Right cardiac atrium (tissue), 5 donors: ENCODE data around the gene LRRC34. TPM values are rescaled to one million over a fixed set of nuclear protein-coding genes. Genes with fewer than 3 reads are reported as not detected.
A peak's percentile ranks its signal among the peaks of the same experiment; 100 is the strongest.

Experiments used
- ATAC-seq, 2 donors: fragments of 200-7000 bp; cut with Tn5 transposase; one replicate each; pipeline versions ENCODE4 v1.8.0 to v1.9.1; 2020; ENCODE audit warnings: moderate library complexity in 2 of 2, mild to moderate bottlenecking in 1 of 2
- DNase-seq, 3 donors: peaks; one replicate each; pipeline ENCODE4 v3.0.0-alpha.2; 2020
- H3K27ac ChIP-seq: one replicate; pipeline ENCODE4 v1.5.1; 2013; ENCODE audit warnings: mild to moderate bottlenecking, low read length, control low read depth, moderate library complexity
- H3K27me3 ChIP-seq: one replicate; pipeline ENCODE4 v1.6.1; 2013; ENCODE audit not compliant: control insufficient read depth, insufficient read depth
- H3K4me1 ChIP-seq: one replicate; pipeline ENCODE4 v1.6.1; 2013; ENCODE audit warnings: low read length; ENCODE audit not compliant: control insufficient read depth, insufficient read depth
- H3K4me3 ChIP-seq: one replicate; pipeline ENCODE4 v1.5.1; 2013; ENCODE audit warnings: low read length, control low read depth
- H3K9me3 ChIP-seq: one replicate; pipeline ENCODE4 v1.6.1; 2013; ENCODE audit warnings: low read length; ENCODE audit not compliant: control insufficient read depth
- WGBS: extraction: QIAGEN DNeasy Blood & Tissue Kit; methylation state at CpG from one replicate; pipeline ENCODE4 v1.1.7; 2013; 5-methylcytosine and 5-hydroxymethylcytosine counted together
- intact Hi-C, 4 donors: fragments of 100-400 bp; cut with DNase I; formaldehyde crosslinking; loops; one replicate each; pipeline versions ENCODE4 v1.11.0 to v1.14.0; 2022 to 2023
- long read RNA-seq, 4 donors: library from polyadenylated mRNA; unstranded; transcript quantifications; one replicate each; pipeline ENCODE4 v2.0.0, GENCODE V29; 2020 to 2021
- polyA plus RNA-seq: library from polyadenylated mRNA; stranded (reverse); fragments of 200-250 nt; gene quantifications from one replicate; pipeline ENCODE4 v1.2.3, GENCODE V29; 2013
- total RNA-seq, 4 donors: library from RNA; stranded (reverse); fragmentation: NEBNext Ultra II Directional; extraction: Animal tissue kit (Norgen Biotek cat#: 25700); gene quantifications; one replicate each; pipeline ENCODE4 v1.2.1, GENCODE V29; 2021
- donor health status: healthy with polysubstance abuse.
- donor health status: DM: no; HTN: yes; CAD: no.
- donor health status: DM: no; HTN: no; CAD: no.
- donor health status: DM: no; HTN: yes; CAD: no; lungs with severe emphysema.
- donor health status: DM: yes; HTN: yes; CAD: no.

Gene LRRC34, protein sequence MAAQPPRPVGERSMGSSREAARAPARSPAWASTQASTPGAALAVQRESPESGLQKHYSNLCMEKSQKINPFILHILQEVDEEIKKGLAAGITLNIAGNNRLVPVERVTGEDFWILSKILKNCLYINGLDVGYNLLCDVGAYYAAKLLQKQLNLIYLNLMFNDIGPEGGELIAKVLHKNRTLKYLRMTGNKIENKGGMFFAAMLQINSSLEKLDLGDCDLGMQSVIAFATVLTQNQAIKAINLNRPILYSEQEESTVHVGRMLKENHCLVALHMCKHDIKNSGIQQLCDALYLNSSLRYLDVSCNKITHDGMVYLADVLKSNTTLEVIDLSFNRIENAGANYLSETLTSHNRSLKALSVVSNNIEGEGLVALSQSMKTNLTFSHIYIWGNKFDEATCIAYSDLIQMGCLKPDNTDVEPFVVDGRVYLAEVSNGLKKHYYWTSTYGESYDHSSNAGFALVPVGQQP
- total RNA-seq (1 to 10 TPM; 2.1 to 5.5 (median 2.7) TPM), polyA plus RNA-seq (2.9 TPM)
- long read RNA-seq, donor 1, partial matches to known transcripts: 2 of 6 reads
- long read RNA-seq, donor 1, other reads (novel, unspliced or antisense): 2 of 6 reads
- long read RNA-seq, donor 2, partial matches to known transcripts: 0 of 3 reads
- long read RNA-seq, donor 2, other reads (novel, unspliced or antisense): 3 of 3 reads
- long read RNA-seq, donor 3, partial matches to known transcripts: 0 of 1 reads
- long read RNA-seq, donor 3, other reads (novel, unspliced or antisense): 0 of 1 reads
- long read RNA-seq, donor 4: 0 reads

DNA sequence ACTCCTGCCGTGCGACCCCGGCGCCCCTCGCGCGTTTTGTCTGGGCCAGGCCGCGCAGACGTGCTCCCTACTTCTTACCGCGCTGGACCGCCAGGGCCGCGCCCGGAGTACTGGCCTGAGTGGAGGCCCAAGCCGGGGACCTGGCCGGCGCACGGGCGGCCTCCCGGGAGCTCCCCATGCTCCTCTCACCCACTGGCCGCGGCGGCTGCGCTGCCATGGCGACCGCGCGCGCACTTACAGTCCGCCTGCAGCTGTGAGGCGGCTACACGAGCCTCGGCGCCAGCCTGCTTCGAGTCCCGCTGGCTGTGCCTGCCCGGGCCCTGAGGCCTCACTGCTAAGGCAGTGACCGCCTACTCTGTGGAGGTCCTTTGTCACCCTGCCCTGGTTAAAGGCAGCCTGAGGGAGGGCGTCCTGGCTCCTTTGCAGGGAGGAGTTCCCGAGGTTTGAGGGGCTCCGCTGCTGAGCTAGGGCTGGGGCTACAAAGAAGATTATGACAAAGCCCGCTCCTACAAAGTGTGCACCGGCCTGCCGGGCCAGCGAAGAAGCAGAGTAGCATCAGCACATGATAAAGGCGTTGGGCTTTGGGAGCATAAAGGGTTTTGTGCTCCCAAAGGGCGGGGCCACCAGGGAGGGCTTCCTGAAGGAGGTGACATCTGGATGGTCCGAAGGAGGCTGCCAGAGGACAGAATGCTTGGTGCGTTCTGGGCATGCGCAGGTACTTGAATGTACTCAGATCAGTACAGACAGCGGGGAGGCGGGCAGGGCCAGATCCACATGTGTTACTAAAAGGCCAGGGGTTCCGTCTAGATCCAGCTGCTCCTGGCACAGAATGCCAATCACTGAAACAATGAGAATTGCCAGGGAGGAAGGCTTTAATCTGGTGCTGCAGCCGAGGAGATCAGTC lies at the start of gene LRRC34, which contains the start of gene LRRIQ4:
TSS of gene LRRC34 (minus strand) at position 573 of the 904 bp plus-strand sequence. CDS start at position 217, 356 bp downstream.
TSS of gene LRRIQ4 (plus strand) at position 539 of the 904 bp plus-strand sequence. CDS start 9,052 bp downstream, outside the sequence.
- H3K4me3 ChIP-seq: peak within 1 kb of the TSS; percentile 78
- DNase-seq (peak; percentile 88 to 95 (median 92)), ATAC-seq (peak; percentile 96)
- peaks cover 3% of the 10 kb centered on the region for H3K4me1 ChIP-seq
- no peaks in the 10 kb centered on the region for H3K27me3 ChIP-seq
- H3K9me3 ChIP-seq: no peaks in the 10 kb centered on the region
- WGBS: 4% methylated on average over 56 of the region's 56 CpGs
- intact Hi-C loops: no loop called here
- H3K27ac ChIP-seq: peak within 1 kb of the TSS; percentile 55

DNA sequence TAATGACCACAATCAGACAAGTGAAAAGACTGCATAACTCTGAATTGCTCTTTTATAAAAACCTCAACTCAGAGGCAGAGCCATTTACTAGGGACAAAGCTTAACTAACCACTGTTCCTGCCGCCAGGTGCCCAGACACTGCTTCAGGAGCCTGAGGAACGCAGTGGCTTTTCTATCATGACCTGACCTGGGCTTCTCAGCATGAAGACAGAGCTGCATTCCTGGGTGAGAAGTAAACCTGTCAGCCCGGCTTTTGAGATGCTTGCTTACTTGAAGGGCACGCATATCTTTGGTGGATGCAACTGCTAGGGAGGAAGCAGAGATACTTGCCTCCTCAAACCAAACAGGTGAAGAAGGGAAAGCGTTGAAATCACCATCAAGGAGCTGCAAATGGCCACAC lies 49.2 kb upstream of the LRRC34 start:
- intact Hi-C loops: loop anchor here in 3 of 4 donors (5.0 to 10.0 kb wide), 2 partner anchors 103 to 105 kb away; partner anchors contain the start of gene SEC62 (in 3 of the 3)
- Histone ChIP-seq H3K4me1 (no peaks in the 10 kb centered on the region), H3K4me3 (no peak overlapping the region), H3K27ac (no peak overlapping the region), H3K9me3 (no peaks in the 10 kb centered on the region), H3K27me3 (no peaks in the 10 kb centered on the region)
- 74% methylated on average over 5 of the region's 5 CpGs for WGBS
- DNase-seq: no peak
- no peak for ATAC-seq

DNA sequence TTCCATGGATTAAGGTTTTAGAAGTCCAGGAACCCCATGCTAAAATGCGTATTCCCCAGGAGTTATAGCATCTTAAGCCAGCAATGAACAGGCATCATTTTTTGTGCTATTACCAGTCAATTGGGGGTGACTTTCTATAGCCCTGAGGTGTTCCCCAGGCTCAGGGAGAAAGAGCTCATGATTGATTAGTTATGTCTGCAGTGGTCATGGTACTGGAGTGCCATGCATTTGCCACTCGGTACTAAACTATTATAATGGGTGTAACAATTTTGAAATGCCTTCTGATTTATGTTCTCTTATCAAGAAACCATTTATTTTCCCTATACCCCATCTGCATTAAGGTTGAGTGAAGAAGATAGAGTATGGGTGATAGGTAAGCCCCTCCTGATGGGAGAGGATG lies 45.1 kb upstream of the LRRC34 start:
- Histone ChIP-seq H3K4me3 (no peak overlapping the region), H3K27me3 (no peaks in the 10 kb centered on the region), H3K9me3 (no peaks in the 10 kb centered on the region), H3K27ac (no peak overlapping the region), H3K4me1 (no peaks in the 10 kb centered on the region)
- no peak for ATAC-seq
- intact Hi-C loops: loop anchor here in 1 of 4 donors (10.0 kb wide), 1 partner anchor 177 kb away; the partner anchor contains the start of gene GPR160
- DNase-seq: no peak
- WGBS: 72% methylated on average over 2 of the region's 2 CpGs

DNA sequence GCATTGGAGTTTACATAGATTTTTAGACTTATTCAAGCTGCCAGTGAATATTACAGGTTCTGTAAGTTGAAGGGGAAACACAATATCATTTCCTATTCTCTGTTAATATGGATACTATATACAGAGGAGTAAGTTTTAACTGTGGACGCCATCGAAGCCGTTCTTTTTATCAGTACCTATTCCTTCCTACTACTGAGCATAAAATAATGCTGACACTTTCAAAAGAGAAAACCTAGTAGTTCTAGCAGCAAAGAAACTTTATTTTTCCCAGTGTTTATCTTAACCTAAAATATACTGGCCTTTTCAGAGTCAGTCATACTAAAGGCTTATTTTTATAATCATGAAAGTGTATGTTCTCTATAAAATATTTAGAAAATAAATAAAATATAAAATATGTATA lies 42.8 kb upstream of the LRRC34 start:
- H3K4me1 ChIP-seq: no peaks in the 10 kb centered on the region
- no peaks in the 10 kb centered on the region for H3K27me3 ChIP-seq
- H3K4me3 ChIP-seq: no peak overlapping the region
- H3K9me3 ChIP-seq: no peaks in the 10 kb centered on the region
- DNase-seq (no peak), ATAC-seq (no peak)
- WGBS: 89% methylated on average over 3 of the region's 3 CpGs
- intact Hi-C loops: loop anchor here in 1 of 4 donors (10.0 kb wide), 1 partner anchor 179 kb away; the partner anchor contains the start of gene GPR160
- H3K27ac ChIP-seq: no peak overlapping the region

DNA sequence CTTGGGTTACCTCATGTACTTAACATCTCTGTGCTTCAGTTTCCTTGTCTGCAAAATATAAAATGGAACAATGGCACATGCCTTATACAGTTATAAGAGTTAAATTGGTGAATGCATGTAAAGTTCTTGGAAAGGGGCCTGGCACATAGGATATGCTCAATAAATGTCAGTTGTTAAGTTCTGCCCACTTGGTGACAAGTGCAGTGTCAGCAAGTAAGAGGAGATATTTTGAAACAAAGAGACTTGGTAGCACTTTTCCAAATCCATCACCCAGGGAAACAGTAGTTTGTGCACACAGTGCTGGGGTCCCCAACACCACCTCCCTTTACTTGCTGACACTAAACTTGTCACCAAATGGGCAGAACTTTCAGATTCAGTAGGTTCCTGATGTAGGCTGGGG lies 37.9 kb upstream of the LRRC34 start:
- Histone ChIP-seq H3K4me3 (no peak overlapping the region), H3K9me3 (no peaks in the 10 kb centered on the region), H3K27ac (no peak overlapping the region), H3K4me1 (no peaks in the 10 kb centered on the region), H3K27me3 (no peaks in the 10 kb centered on the region)
- intact Hi-C loops: loop anchor here in 1 of 4 donors (10.0 kb wide), 1 partner anchor 184 kb away; the partner anchor contains the start of gene GPR160
- no peak for ATAC-seq
- no peak for DNase-seq

DNA sequence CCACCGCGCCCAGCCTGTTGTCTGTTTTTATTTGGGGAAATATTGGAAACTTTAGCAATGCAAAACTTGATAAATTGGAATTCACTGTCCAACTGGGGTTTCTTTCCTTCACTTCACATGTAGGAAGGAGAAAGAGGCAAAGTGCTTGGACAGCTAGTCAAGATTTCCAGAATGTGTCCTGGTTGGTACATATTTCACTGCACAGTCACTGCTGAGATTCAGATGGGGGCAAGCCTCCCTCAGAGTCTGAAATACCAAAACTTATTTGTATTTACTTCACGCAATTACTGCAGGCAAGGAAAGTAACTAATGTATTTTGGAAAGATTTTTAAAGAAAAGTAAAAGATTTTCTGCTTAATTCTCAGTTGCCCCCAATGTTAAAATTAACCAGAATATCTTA lies 36.0 kb upstream of the LRRC34 start:
- WGBS: 100% methylated on average over 3 of the region's 3 CpGs
- intact Hi-C loops: no loop called here

DNA sequence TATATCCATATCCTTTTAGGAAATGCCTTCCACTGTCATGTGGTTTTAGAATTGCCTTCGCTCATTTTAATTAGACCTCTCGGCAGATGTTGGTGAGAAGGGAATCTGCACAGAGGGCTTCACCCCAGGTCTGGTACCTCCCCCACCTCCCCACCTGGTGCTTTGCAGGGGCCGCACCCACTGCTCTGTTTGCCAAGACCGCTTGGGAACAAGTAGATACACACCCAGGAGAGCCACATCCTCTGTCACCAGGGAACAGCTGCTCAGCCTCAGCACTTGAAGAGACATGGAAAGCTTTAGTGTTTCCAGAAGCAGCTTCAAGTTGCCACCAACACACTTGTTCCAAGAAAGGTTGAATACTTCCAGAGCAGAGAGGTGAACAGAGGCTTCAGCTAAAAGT lies 35.2 kb upstream of the LRRC34 start:
- H3K27me3 ChIP-seq: no peaks in the 10 kb centered on the region
- no peak for ATAC-seq

More for the DNA sequence above, 36.0 kb upstream of the LRRC34 start:
- no peaks in the 10 kb centered on the region for H3K4me1 ChIP-seq
- ATAC-seq: no peak
- no peak overlapping the region for H3K4me3 ChIP-seq
- no peak for DNase-seq
- H3K27ac ChIP-seq: no peak overlapping the region
- no peaks in the 10 kb centered on the region for H3K27me3 ChIP-seq
- no peaks in the 10 kb centered on the region for H3K9me3 ChIP-seq

DNA sequence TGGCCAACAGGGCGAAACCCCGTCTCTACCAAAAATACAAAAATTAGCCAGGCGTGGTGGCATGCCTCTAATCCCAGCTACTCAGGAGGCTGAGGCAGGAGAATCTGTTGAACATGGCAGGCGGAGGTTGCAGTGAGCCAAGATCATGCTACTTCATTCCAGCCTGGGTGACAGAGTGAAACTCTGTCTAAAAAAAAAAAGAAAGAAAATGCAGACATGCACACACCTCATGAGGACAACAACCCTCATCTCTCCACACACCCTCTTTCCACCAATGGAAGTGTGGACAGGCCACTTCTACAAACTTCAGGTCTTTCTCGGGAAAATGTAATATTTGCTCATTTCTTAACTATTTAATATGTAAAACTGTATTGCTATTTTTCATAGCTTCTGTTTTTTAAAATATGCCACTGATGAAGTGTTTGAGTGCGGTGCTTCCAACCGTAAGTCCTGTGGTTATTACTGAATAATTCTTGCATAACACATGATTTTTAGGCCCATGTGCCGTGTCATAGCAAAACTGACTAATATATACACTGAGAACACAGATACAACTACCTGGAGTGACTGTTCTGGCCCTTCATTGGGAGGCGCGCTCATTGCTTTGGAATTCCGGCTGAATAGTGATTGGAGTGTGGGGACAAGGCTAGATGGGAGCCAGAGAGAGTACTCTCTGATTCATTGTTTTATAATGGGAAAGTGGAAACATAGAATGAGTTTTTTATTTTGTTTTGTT lies 33.9 kb upstream of the LRRC34 start:
- ATAC-seq (no peak), DNase-seq (no peak)
- H3K27ac ChIP-seq: no peak overlapping the region
- H3K4me1 ChIP-seq: no peaks in the 10 kb centered on the region
- H3K27me3 ChIP-seq: no peaks in the 10 kb centered on the region
- 93% methylated on average over 11 of the region's 11 CpGs for WGBS
- no peaks in the 10 kb centered on the region for H3K9me3 ChIP-seq
- intact Hi-C loops: no loop called here
- H3K4me3 ChIP-seq: no peak overlapping the region

More for the DNA sequence above, 35.2 kb upstream of the LRRC34 start:
- Histone ChIP-seq H3K4me3 (no peak overlapping the region), H3K27ac (no peak overlapping the region), H3K4me1 (no peaks in the 10 kb centered on the region), H3K9me3 (no peaks in the 10 kb centered on the region)
- no peak for DNase-seq
- WGBS: 39% methylated on average over 4 of the region's 4 CpGs
- intact Hi-C loops: no loop called here

DNA sequence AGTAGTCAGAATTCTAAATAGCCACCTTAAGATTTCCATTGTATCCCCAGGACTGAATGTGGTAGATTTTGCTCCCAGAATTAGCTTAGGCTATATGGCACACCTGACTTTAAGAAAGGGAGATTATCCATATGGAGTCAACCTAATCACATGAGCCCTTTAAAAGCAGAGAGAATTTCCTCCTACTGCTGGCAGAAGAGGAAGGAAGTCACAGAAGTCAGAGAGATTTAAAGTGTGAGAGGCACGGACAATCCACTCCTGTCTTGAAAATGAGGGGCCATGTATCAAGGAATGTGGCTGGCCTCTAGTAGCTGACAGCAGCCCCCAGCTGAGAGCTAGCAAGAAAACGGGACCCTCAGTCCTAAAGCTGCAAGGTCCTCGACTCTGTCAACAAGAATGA lies 30.3 kb upstream of the LRRC34 start:
- H3K27ac ChIP-seq: no peak overlapping the region

DNA sequence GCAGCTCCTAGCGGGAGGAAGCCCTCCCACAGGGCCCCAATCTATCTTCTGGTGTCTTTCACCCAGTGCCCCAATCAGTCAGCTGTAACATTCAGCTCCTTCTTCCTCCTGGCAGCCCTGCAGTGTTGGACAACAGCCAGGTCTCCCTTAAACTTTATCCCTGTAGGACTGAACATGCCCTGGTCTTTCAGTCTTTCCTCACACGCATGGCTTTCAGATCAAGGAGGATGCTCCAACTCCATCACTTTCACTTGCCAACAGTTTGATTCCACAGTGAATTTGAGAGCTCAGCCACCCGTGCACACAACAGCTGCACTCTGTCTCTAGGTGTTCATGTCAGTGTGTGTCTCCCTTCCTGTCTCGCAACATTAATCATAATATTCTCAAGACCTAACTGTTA lies 28.5 kb upstream of the LRRC34 start:
- H3K4me3 ChIP-seq: no peak overlapping the region
- H3K4me1 ChIP-seq: peaks cover 3% of the 10 kb centered on the region
- WGBS: 50% methylated on average over 4 of the region's 4 CpGs
- intact Hi-C loops: no loop called here
- ATAC-seq: no peak
- H3K9me3 ChIP-seq: no peaks in the 10 kb centered on the region
- DNase-seq: peak in 2 of 3 donors; percentile 22 to 46
- no peak overlapping the region for H3K27ac ChIP-seq
- H3K27me3 ChIP-seq: no peaks in the 10 kb centered on the region

More for the DNA sequence above, 30.3 kb upstream of the LRRC34 start:
- Histone ChIP-seq H3K4me3 (no peak overlapping the region), H3K4me1 (no peaks in the 10 kb centered on the region), H3K9me3 (no peaks in the 10 kb centered on the region), H3K27me3 (no peaks in the 10 kb centered on the region)
- ATAC-seq (no peak), DNase-seq (no peak)
- WGBS: 58% methylated on average over 3 of the region's 3 CpGs
- intact Hi-C loops: no loop called here
